Measurements from ENCODE around the gene KRT14.
A peak's percentile ranks its signal among the peaks of the same experiment; 100 is the strongest.
"Not testable (repeated sequence)": the region's sequence is repeated elsewhere in the genome, so short reads cannot be mapped to it uniquely, and the experiment has no call there.

Gene KRT14

GRCh38 chr17:41606930-41607329 lies 20.2 kb upstream of the KRT14 start:
- DNase-seq (ENCODE audit: low spot score) = not testable (repeated sequence)

DNA sequence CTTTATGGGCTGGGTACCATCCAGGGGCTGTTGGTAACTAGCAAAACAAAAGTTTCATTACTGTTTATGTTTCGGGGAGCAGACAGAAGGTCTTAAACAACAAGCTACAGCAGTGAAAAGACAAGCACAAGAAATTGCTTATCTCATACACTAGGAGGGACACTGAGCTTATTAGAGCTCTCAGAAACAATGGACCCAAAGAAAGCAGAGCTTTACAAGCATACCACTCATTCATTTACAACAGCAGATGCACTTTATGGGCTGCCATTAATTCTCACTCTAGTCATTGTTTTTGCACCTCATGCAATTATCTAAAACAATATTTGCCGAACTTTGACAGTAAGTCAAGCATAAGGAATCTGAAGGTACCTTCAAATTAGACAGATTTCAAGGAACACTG lies 15.8 kb upstream of the KRT14 start:
- DNase-seq (ENCODE audit: low spot score) = no peak

- no peak for DNase-seq (ENCODE audit: low spot score)
Measured at GRCh38 chr17:41600318-41600717, 13.6 kb upstream of the KRT14 start.

- DNase-seq (ENCODE audit: low spot score) = no peak
Measured at GRCh38 chr17:41599680-41600079, 13.0 kb upstream of the KRT14 start.

DNA sequence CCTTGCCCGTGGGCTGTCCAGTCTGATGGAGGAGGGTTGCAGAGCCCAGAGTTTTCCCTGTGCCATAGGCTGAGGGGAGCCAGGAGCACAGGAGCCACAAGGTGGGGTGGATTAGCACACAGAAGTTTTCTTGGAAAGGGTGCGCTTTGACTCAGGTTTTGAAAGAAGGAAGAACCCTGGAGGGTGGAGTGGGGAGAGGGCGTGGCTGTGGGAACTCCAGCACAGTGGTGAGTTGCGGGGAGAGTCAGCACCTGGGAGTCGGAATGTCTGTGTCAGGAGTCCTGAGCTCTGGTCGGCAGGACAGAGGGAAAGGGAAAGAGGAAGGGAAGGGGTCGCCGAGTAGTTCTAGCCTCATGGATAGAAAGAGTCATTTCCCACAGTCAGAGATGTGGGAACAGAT lies 8.9 kb upstream of the KRT14 start:
- no peak for DNase-seq (ENCODE audit: low spot score)

GRCh38 chr17:41594363-41594915 lies 7.7 kb upstream of the KRT14 start:
- no peak for DNase-seq (ENCODE audit: low spot score)

- no peak for DNase-seq (ENCODE audit: low spot score)
Measured at GRCh38 chr17:41593306-41593981, 6.7 kb upstream of the KRT14 start.

DNA sequence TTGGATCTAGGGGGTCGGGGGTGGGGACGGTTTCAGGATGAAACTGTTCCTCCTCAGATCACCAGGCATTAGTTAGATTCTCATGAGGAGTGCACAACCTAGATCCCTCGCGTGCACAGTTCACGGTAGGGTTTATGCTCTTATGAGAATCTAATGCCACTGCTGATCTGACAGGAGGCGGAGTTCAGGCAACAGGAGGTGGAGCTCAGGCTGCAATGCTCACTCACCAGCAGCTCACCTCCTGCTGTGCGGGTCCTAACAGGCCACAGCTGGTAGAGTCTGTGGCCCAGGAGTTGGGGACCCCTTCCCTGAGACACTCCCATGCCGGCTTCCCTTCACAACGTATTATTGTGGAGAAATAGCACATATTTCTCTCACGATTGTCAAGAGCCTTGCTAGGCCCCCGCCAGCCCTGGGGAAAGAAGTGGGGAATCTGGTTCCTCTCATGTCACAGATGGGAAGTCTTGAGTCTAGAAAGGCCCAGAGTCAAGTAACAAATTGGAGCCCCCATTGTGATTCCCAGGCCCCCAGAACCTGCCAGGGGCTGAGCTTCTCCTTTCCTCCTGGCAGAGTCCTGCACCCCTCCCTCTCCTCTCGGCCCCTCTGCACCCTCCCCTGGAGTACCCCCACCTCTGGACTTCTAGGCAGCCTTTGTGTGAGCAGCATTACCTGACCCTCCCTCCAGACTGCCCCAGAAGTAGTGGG lies 6.1 kb upstream of the KRT14 start:
- DNase-seq (ENCODE audit: low spot score) = no peak

DNA sequence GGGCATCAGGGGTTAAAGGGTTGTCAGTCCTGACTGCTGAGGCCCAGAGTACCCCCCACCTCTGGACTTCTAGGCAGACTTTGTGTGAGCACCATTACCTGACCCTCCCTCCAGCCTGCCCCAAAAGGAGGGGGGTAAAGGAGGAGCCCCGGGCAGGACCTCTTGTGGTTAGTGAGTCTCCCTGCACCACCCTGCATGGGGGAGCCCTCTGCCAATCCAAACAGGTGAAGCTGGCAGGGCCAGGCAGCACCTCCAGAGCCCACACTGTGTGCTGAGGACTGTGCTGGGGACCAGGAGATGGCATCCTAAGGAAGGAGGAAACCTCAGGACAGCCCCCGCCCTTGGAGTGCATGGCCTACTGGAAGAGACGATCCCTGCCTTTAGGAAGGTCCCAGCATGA lies 2.6 kb upstream of the KRT14 start:
- no peak for DNase-seq (ENCODE audit: low spot score)

DNA sequence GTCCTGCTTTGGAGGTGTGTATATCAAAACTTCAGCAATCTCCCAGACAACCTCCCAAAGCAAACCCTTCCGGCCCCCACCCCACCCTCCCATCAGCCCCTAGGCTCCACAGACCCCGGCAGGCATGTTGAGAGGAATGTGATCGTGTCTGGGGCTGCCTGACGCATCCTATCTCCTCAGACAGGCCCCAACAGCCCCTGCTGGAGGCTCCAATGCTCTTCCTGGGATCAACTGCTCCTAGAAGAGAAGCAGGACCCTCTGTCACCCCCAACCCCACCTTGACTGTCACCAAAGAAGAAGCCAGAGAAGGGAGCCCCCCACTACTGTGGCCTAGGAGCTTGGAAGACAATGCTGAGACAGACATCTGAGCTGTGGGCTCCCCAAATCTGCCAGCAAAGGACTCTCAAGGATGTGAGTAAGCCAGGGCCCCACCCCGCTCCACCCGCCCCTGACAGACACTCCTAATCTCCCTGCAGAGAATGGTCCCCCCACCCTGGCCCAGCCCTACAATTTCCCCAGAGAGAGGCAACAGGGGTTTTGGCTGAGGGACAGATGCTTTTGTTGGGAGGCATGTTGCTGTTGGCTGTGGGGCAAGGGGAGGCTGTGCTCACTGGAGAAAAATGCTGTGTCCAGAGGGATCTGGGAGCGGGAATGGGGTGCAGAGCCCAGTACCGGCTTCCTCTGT lies 1.6 kb upstream of the KRT14 start:
- DNase-seq (ENCODE audit: low spot score) = no peak

- no peak for DNase-seq (ENCODE audit: low spot score)
Measured at GRCh38 chr17:41585301-41586056, 1.2 kb downstream of the KRT14 start.

- not testable (repeated sequence) for DNase-seq (ENCODE audit: low spot score)
Measured at GRCh38 chr17:41584331-41584927, 2.3 kb downstream of the KRT14 start.

- no peak for DNase-seq (ENCODE audit: low spot score)
Measured at GRCh38 chr17:41583137-41584127, 3.3 kb downstream of the KRT14 start.

DNA sequence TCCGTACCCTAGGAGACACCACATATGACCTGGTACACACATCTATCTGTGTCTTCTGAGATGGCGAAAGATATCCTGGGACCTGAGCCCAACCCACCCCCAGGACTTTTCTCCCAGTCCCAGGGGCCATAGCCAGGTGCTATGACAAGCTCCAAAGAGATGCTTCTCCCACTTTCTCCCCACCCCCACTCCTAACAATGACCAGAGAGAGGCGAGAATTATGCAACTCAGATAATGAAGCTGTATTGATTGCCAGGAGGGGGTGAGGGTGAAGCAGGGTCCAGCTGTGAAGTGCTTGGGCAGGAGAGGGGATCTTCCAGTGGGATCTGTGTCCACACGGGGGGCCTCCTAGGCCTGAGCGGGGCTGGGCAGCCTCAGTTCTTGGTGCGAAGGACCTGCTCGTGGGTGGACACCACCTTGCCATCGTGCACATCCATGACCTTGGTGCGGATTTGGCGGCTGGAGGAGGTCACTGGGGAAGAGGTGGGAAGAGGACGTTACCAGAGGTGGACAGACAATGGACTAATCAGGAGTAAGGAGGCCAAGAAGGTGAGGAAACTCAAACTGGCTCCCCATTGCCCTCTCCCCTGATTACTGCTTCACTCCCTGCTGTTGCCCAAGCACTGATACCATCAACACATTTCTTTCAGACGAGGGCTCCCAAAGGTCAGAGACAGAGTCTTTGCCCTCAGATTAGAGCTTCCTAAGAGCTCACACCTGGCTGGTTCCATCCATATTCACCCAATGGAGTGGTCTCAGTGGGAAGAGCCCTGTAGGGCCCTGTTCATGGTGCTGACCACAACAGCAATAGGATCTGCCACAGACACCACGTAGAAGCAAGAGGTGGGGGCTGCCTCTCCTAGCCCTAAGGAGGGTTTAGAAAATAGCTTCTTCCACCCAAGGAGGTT lies 4.4 kb downstream of the KRT14 start:
- DNase-seq (ENCODE audit: low spot score) = not testable (repeated sequence)

GRCh38 chr17:41581366-41582060 lies 5.2 kb downstream of the KRT14 start:
- no peak for DNase-seq (ENCODE audit: low spot score)

GRCh38 chr17:41580687-41581365 lies 5.9 kb downstream of the KRT14 start:
- no peak for DNase-seq (ENCODE audit: low spot score)

- DNase-seq (ENCODE audit: low spot score) = no peak
Measured at GRCh38 chr17:41580244-41580575, 6.5 kb downstream of the KRT14 start.

GRCh38 chr17:41579484-41580243 lies 7.0 kb downstream of the KRT14 start:
- peak; percentile 92 for DNase-seq (ENCODE audit: low spot score)
